ENCODE measurements around the gene AATF. TPM values are rescaled to one million over a fixed set of nuclear protein-coding genes. Genes with fewer than 3 reads are reported as not detected.

The AATF gene
- total RNA-seq, 6 experiments from 2014 or later: 13.2 to 19.5 (median 16.7) TPM

- H3K27ac ChIP-seq: no peak overlapping the region
- no peaks in the 10 kb centered on the region for H3K36me3 ChIP-seq
- ATAC-seq: no peak
- H3K9me3 ChIP-seq: no peaks in the 10 kb centered on the region
- H3K27me3 ChIP-seq: peaks cover 22 to 55% of the 10 kb centered on the region in 2 donors
- WGBS (ENCODE audit: insufficient coverage, low coverage, low lambda C conversion rate, missing lambda C conversion rate): 13% methylated on average over 21 of the region's 30 CpGs
- no peak for DNase-seq
- no peak overlapping the region for H3K4me3 ChIP-seq
- intact Hi-C loops (cut with DNase I): loop anchor here (10.0 kb wide), 1 partner anchor 99 kb away; no protein-coding TSS in a partner anchor
- TF ChIP-seq CTCF (IDR thresholded peaks at IDR 0.05) (no peak), POLR2A (IDR thresholded peaks at IDR 0.05) (no peak)
- H3K4me1 ChIP-seq: peaks cover 0 to 17% (median 7%) of the 10 kb centered on the region in 4 donors
These were observed 2.6 kb upstream of the AATF start for GRCh38 chr17:36945959-36946725.

- Histone ChIP-seq H3K4me1 (peaks cover 0 to 17% (median 7%) of the 10 kb centered on the region in 4 donors), H3K36me3 (no peaks in the 10 kb centered on the region), H3K9me3 (no peaks in the 10 kb centered on the region), H3K4me3 (no peak overlapping the region), H3K27ac (no peak overlapping the region), H3K27me3 (peaks cover 18 to 51% of the 10 kb centered on the region in 2 donors)
- no peak for TF ChIP-seq CTCF (IDR thresholded peaks at IDR 0.05)
- TF ChIP-seq POLR2A (IDR thresholded peaks at IDR 0.05): no peak
- ATAC-seq (no peak), DNase-seq (no peak)
- intact Hi-C loops (cut with DNase I): loop anchor here (10.0 kb wide), 1 partner anchor 98 kb away; no protein-coding TSS in a partner anchor
- no CpG with 5 or more reads among the region's 2 CpGs for WGBS (ENCODE audit: insufficient coverage, low coverage, low lambda C conversion rate, missing lambda C conversion rate)
These were observed 2.0 kb upstream of the AATF start for GRCh38 chr17:36946726-36947091.

GRCh38 chr17:36947922-36948716 lies 635 bp upstream of the AATF start:
- Histone ChIP-seq H3K27me3 (peaks cover 7 to 37% of the 10 kb centered on the region in 2 donors), H3K27ac (peak overlapping the region; percentile 58 to 84 (median 60)), H3K4me1 (peaks cover 0 to 17% (median 7%) of the 10 kb centered on the region in 4 donors), H3K36me3 (peaks cover 0 to 13% (median 0%) of the 10 kb centered on the region in 4 donors), H3K9me3 (no peaks in the 10 kb centered on the region), H3K4me3 (peak overlapping the region; percentile 86 to 93 (median 91))
- DNase-seq: no peak
- TF ChIP-seq CTCF (IDR thresholded peaks at IDR 0.05): no peak
- 2% methylated on average over 22 of the region's 26 CpGs for WGBS (ENCODE audit: insufficient coverage, low coverage, low lambda C conversion rate, missing lambda C conversion rate)
- intact Hi-C loops (cut with DNase I): loop anchor here (10.0 kb wide), 1 partner anchor 97 kb away; no protein-coding TSS in a partner anchor
- peak; percentile 80 to 83 (median 80) for ATAC-seq

GRCh38 chr17:36949461-36949927 lies 740 bp downstream of the AATF start:
- peaks cover 0 to 17% (median 7%) of the 10 kb centered on the region in 4 donors for H3K4me1 ChIP-seq
- H3K4me3 ChIP-seq: peak overlapping the region; percentile 86 to 93 (median 91)
- intact Hi-C loops (cut with DNase I): loop anchor here (10.0 kb wide), 1 partner anchor 95 kb away; no protein-coding TSS in a partner anchor
- DNase-seq (no peak), ATAC-seq (peak; percentile 14 to 44 (median 28))
- H3K27ac ChIP-seq: peak overlapping the region; percentile 58 to 84 (median 60)
- 14% methylated on average over 9 of the region's 9 CpGs for WGBS (ENCODE audit: insufficient coverage, low coverage, low lambda C conversion rate, missing lambda C conversion rate)
- peaks cover 7 to 23% of the 10 kb centered on the region in 2 donors for H3K27me3 ChIP-seq
- TF ChIP-seq CTCF (IDR thresholded peaks at IDR 0.05) (no peak), POLR2A (IDR thresholded peaks at IDR 0.05) (no peak)
- H3K9me3 ChIP-seq: no peaks in the 10 kb centered on the region
- peaks cover 0 to 27% (median 2%) of the 10 kb centered on the region in 4 donors for H3K36me3 ChIP-seq
